Calu3 (cell line): Measurements from ENCODE around the gene SLC46A1. TPM values are rescaled to one million over a fixed set of nuclear protein-coding genes. Genes with fewer than 3 reads are reported as not detected.

Source experiments
- BruUV-seq: library from RNA; stranded (reverse); fragments of 400-500 nt; replicated peaks from 2 replicates; lab custom pipeline; 2021; lab: Mats Ljungman, UMichigan
- CTCF ChIA-PET: fragments of 300-600 bp; sonication (Branson Sonifier 250); formaldehyde crosslinking; loops from one replicate; lab custom pipeline; 2022; ENCODE audit warnings: antibody characterized with exemption; lab: Charles Lee
- DNase-seq: peaks from one replicate; pipeline ENCODE4 v3.0.0; 2022
- H3K27ac Mint-ChIP-seq: one replicate; pipeline ENCODE4 v1.8.0; 2022; ENCODE audit warnings: mixed read lengths; ENCODE audit not compliant: unreplicated experiment
- H3K27me3 Mint-ChIP-seq: one replicate; pipeline ENCODE4 v1.8.0; 2022; ENCODE audit warnings: mixed read lengths; ENCODE audit not compliant: unreplicated experiment
- H3K36me3 Mint-ChIP-seq: one replicate; pipeline ENCODE4 v1.8.0; 2022; ENCODE audit warnings: mild to moderate bottlenecking, moderate library complexity, mixed read lengths; ENCODE audit not compliant: insufficient read depth, unreplicated experiment
- H3K4me1 Mint-ChIP-seq: one replicate; pipeline ENCODE4 v1.8.0; 2022; ENCODE audit warnings: mild to moderate bottlenecking, low read depth, mixed read lengths; ENCODE audit not compliant: unreplicated experiment
- H3K4me3 Mint-ChIP-seq: one replicate; pipeline ENCODE4 v1.8.0; 2022; ENCODE audit warnings: mild to moderate bottlenecking, low read depth, moderate library complexity, mixed read lengths; ENCODE audit not compliant: unreplicated experiment
- H3K9me3 Mint-ChIP-seq: one replicate; pipeline ENCODE4 v1.8.0; 2022; ENCODE audit warnings: low read depth, mixed read lengths; ENCODE audit not compliant: unreplicated experiment
- intact Hi-C: fragments of 100-400 bp; cut with micrococcal nuclease; formaldehyde crosslinking; loops from one replicate; pipeline ENCODE4 v1.10.0; 2022; ENCODE audit not compliant: unreplicated experiment
- total RNA-seq: library from RNA; stranded (reverse); gene quantifications from 2 replicates; pipeline ENCODE4 v1.2.3, GENCODE V29; 2022
- TF ChIP-seq, protein P1 (sequence below): fragments of 200-600 bp; IDR thresholded peaks from one replicate; pipeline ENCODE4 v1.8.0; 2022; ENCODE audit warnings: antibody characterized with exemption; ENCODE audit not compliant: unreplicated experiment

SLC46A1 gene
- total RNA-seq, 1 experiment from 2014 or later: 17.0 TPM

DNA sequence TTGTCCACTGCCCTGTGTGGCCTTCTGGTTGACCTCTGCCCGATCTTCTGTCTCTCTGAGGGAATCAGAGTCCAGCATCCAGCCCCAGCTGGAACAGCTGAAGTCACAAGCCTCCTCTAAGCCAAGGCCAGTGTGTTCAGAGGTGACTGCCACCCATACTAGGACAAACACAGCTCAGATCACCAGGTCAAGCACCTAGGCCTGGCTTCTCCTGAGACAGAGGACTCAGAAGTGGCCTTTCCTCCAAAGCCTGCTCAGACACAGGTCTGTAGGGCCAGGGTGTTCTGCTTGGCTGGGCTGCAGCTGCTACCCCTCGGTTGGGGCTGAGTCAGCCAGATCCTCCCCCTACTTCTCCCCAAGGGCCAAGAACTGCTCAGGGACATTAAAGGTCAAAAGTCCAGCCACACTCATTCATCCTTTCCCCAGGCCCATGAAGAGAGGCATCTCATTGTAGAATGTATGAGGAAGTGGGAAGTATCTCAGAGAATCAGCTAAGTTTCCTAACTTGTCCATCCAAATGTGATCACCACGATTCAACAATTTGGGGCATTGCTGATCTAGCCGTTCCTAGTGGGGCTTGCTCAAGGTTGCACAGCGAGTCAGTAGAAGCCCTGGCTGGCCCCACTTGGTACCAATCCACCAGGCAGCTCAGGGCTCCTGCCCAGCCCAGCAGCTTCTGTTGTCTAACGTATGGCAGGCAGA, 7.6 kb downstream of the SLC46A1 start:
- DNase-seq: no peak
- H3K27ac Mint-ChIP-seq: no peak overlapping the region
- CTCF ChIA-PET: no interaction called here
- TF ChIP-seq, protein P1, sequence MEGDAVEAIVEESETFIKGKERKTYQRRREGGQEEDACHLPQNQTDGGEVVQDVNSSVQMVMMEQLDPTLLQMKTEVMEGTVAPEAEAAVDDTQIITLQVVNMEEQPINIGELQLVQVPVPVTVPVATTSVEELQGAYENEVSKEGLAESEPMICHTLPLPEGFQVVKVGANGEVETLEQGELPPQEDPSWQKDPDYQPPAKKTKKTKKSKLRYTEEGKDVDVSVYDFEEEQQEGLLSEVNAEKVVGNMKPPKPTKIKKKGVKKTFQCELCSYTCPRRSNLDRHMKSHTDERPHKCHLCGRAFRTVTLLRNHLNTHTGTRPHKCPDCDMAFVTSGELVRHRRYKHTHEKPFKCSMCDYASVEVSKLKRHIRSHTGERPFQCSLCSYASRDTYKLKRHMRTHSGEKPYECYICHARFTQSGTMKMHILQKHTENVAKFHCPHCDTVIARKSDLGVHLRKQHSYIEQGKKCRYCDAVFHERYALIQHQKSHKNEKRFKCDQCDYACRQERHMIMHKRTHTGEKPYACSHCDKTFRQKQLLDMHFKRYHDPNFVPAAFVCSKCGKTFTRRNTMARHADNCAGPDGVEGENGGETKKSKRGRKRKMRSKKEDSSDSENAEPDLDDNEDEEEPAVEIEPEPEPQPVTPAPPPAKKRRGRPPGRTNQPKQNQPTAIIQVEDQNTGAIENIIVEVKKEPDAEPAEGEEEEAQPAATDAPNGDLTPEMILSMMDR: no peak
- intact Hi-C loops: no loop called here
- H3K4me1 Mint-ChIP-seq: no peaks in the 10 kb centered on the region
- no peaks in the 10 kb centered on the region for H3K9me3 Mint-ChIP-seq
- peaks cover 12% of the 10 kb centered on the region for H3K36me3 Mint-ChIP-seq
- no peak overlapping the region for H3K4me3 Mint-ChIP-seq
- no TSS peak for BruUV-seq
- H3K27me3 Mint-ChIP-seq: no peaks in the 10 kb centered on the region

DNA sequence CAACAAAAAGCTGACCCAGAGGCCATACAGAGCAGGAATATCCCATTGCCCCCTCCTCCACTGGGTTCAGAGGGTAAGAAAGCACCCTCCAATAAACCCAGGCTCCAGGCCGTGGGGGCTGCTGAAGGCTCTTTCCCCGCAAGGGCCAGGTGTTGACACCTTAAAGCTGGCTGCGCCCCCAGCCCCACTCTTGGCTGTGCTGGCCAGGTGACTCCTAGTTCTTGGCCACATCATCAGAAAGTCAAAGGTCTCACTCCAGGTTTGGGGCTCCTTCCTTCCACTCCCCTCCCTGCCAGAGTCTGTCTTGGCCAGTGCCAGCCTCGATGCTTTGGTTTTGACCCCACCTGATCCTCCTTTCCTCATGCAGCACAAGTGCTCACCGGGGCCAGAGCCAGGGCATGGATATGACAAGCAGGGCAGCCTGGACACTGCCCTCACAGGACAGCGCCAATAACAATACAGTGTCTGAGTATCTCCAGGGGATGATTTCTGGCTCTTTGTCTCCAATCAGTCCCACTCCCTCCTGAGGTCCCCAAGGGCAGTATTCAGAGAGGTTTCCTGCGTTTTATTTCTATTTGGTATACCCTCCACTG, 8.2 kb downstream of the SLC46A1 start:
- no peak for DNase-seq
- H3K4me1 Mint-ChIP-seq: no peaks in the 10 kb centered on the region
- TF ChIP-seq, protein P1: no peak
- intact Hi-C loops: no loop called here
- no peaks in the 10 kb centered on the region for H3K9me3 Mint-ChIP-seq
- no peaks in the 10 kb centered on the region for H3K27me3 Mint-ChIP-seq
- no TSS peak for BruUV-seq
- CTCF ChIA-PET: no interaction called here
- H3K4me3 Mint-ChIP-seq: no peak overlapping the region
- H3K27ac Mint-ChIP-seq: no peak overlapping the region
- peaks cover 12% of the 10 kb centered on the region for H3K36me3 Mint-ChIP-seq

DNA sequence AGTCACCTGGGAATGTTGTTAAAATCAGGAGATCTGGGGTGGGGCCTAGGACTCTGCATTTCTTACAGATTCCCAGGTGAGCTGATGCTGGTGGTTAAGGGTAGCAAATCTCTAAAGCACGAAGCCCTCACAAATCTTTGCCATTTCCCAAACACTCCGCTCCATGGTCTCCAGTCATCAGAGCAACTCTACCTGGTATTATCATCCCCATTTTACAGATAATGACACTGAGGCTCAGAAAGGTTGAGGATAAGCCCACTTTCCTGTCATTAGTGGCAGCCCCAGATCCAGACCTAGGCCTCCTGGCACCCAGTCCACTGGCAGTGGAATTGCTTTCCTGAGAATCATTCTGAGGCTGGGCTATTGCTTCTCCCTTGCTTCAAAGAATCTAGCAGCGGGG, 8.7 kb downstream of the SLC46A1 start:
- DNase-seq: no peak
- Mint-ChIP-seq H3K27ac (no peak overlapping the region), H3K9me3 (no peaks in the 10 kb centered on the region), H3K4me3 (no peak overlapping the region), H3K36me3 (peaks cover 12% of the 10 kb centered on the region), H3K27me3 (no peaks in the 10 kb centered on the region), H3K4me1 (no peaks in the 10 kb centered on the region)
- intact Hi-C loops: no loop called here
- TF ChIP-seq, protein P1: no peak
- no TSS peak for BruUV-seq
- CTCF ChIA-PET: no interaction called here

DNA sequence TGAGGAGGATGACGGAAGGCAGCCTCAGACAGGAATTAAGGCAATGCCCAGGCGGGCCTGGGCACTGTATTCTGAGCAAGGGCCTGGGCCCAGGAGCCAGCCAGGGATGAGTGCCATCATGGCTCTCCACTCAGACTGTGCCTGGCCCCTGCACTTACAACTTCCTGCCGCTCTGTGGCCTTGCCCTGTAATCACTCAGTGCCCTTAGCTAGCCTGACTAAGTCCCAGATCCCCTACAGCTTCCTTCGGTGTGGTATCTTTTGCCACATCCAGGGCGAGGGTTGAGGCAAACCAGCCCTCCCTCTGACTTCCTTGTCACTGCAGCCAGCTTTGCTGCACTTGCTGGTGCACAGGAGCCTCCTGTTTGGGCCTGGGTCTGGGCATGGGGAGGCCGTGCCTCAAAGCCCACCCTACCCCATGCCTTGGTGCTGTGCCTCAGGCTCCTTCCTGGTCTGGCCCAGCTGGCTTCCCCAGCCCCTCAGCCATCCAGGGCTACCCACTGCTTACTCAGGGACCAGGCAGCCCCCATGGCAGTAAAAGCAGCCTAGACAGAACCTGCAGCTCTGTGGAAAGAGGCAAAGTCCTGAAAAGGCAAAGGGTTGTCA, 9.3 kb downstream of the SLC46A1 start:
- TF ChIP-seq, protein P1: no peak
- Mint-ChIP-seq H3K9me3 (no peaks in the 10 kb centered on the region), H3K36me3 (peaks cover 8% of the 10 kb centered on the region), H3K4me1 (no peaks in the 10 kb centered on the region), H3K4me3 (no peak overlapping the region), H3K27ac (no peak overlapping the region), H3K27me3 (no peaks in the 10 kb centered on the region)
- no peak for DNase-seq
- BruUV-seq: no TSS peak
- intact Hi-C loops: no loop called here
- CTCF ChIA-PET: no interaction called here
